HEK293 (cell line): ENCODE data around the gene DLGAP3.
A peak's percentile ranks its signal among the peaks of the same experiment; 100 is the strongest.

Experiments used
- CTCF ChIA-PET: fragments of 350-600 bp; formaldehyde crosslinking; extraction: SDS; loops from one replicate; lab custom pipeline; 2021; ENCODE audit warnings: antibody characterized with exemption; lab: Yijun Ruan, JAX
- POLR2A ChIA-PET: fragments of 300-600 bp; formaldehyde crosslinking; extraction: SDS; loops from one replicate; lab custom pipeline; 2020; ENCODE audit warnings: antibody characterized with exemption, inconsistent platforms; lab: Yijun Ruan, JAX
- H3K27ac ChIP-seq: fragments of 200-500 bp; sonication (Bioruptor generic); 2 replicates; pipeline ENCODE4 v1.5.1; 2014; ENCODE audit warnings: low read depth, low read length, control low read depth, inconsistent platforms; ENCODE audit errors: extremely low read depth
- H3K36me3 ChIP-seq, 2 experiments: fragments of 200-500 bp in 1 of 2; sonication (Bioruptor generic) in 1 of 2; 1 replicate in 1 of 2; 2 replicates in 1 of 2; pipeline ENCODE4 v1.5.1; 2014 to 2017; ENCODE audit warnings: inconsistent platforms in 2 of 2, low read length in 2 of 2; ENCODE audit not compliant: control insufficient read depth in 2 of 2, insufficient read depth in 1 of 2
- H3K4me1 ChIP-seq: fragments of 200-500 bp; sonication (Bioruptor generic); 2 replicates; pipeline ENCODE4 v1.5.1; 2014; ENCODE audit warnings: mild to moderate bottlenecking, low read length, inconsistent platforms; ENCODE audit not compliant: control insufficient read depth, insufficient read depth
- H3K4me3 ChIP-seq: 2 replicates; pipeline ENCODE4 v1.5.1; 2011; ENCODE audit warnings: low read depth, mild to moderate bottlenecking, control low read depth, low read length, moderate library complexity
- H3K9me3 ChIP-seq: fragments of 200-500 bp; sonication (Bioruptor generic); 2 replicates; pipeline ENCODE4 v1.5.1; 2014; ENCODE audit warnings: low read depth, low read length, inconsistent platforms; ENCODE audit not compliant: control insufficient read depth, insufficient read depth
- KLF7 ChIP-seq: fragments of 450-650 bp; formaldehyde crosslinking; IDR thresholded peaks from 2 replicates; pipeline ENCODE4 v1.5.1; 2016; ENCODE audit warnings: missing biosample characterization, missing genetic modification characterization, borderline replicate concordance
- MYNN ChIP-seq: fragments of 450-650 bp; formaldehyde crosslinking; IDR thresholded peaks from 2 replicates; pipeline ENCODE4 v1.5.1; 2016; ENCODE audit warnings: missing biosample characterization, missing genetic modification characterization, borderline replicate concordance
- SCRT1 ChIP-seq: fragments of 450-650 bp; formaldehyde crosslinking; IDR thresholded peaks from 2 replicates; pipeline ENCODE4 v1.5.1; 2016; ENCODE audit warnings: missing biosample characterization, missing genetic modification characterization, borderline replicate concordance
- SCRT2 ChIP-seq: fragments of 450-650 bp; formaldehyde crosslinking; IDR thresholded peaks from 2 replicates; pipeline ENCODE4 v1.5.1; 2016; ENCODE audit warnings: missing biosample characterization, missing genetic modification characterization
- ZBTB1 ChIP-seq: fragments of 450-650 bp; formaldehyde crosslinking; IDR thresholded peaks from 2 replicates; pipeline ENCODE4 v1.5.1; 2016; ENCODE audit warnings: missing biosample characterization, missing genetic modification characterization
- ZBTB17 ChIP-seq: fragments of 450-650 bp; formaldehyde crosslinking; IDR thresholded peaks from 2 replicates; pipeline ENCODE4 v1.5.1; 2016; ENCODE audit warnings: missing biosample characterization, missing genetic modification characterization
- ZNF174 ChIP-seq: fragments of 450-650 bp; formaldehyde crosslinking; IDR thresholded peaks from 2 replicates; pipeline ENCODE4 v1.5.0; 2017; ENCODE audit warnings: missing biosample characterization, mild to moderate bottlenecking, missing genetic modification characterization
- ZNF214 ChIP-seq: fragments of 450-650 bp; formaldehyde crosslinking; IDR thresholded peaks from 2 replicates; pipeline ENCODE4 v1.5.1; 2017; ENCODE audit warnings: missing biosample characterization, mild to moderate bottlenecking, missing genetic modification characterization, borderline replicate concordance
- ZNF221 ChIP-seq: fragments of 450-650 bp; formaldehyde crosslinking; IDR thresholded peaks from 2 replicates; pipeline ENCODE4 v1.5.1; 2017; ENCODE audit warnings: missing biosample characterization, missing genetic modification characterization, borderline replicate concordance
- ZNF266 ChIP-seq: fragments of 450-650 bp; formaldehyde crosslinking; IDR thresholded peaks from 2 replicates; pipeline ENCODE4 v1.5.1; 2016; ENCODE audit warnings: missing biosample characterization, missing genetic modification characterization, low read depth
- ZNF510 ChIP-seq: fragments of 450-650 bp; formaldehyde crosslinking; IDR thresholded peaks from 2 replicates; pipeline ENCODE4 v1.5.1; 2018; ENCODE audit warnings: mild to moderate bottlenecking, missing genetic modification characterization, missing biosample characterization; ENCODE audit not compliant: insufficient replicate concordance
- ZNF544 ChIP-seq: fragments of 450-650 bp; formaldehyde crosslinking; IDR thresholded peaks from 2 replicates; pipeline ENCODE4 v1.5.0; 2017; ENCODE audit warnings: missing biosample characterization, missing genetic modification characterization
- ZNF571 ChIP-seq: fragments of 450-650 bp; formaldehyde crosslinking; IDR thresholded peaks from 2 replicates; pipeline ENCODE4 v1.5.0; 2017; ENCODE audit warnings: missing biosample characterization, missing genetic modification characterization
- ZNF830 ChIP-seq: fragments of 450-650 bp; IDR thresholded peaks from 2 replicates; pipeline ENCODE4 v1.5.0; 2018; ENCODE audit warnings: missing biosample characterization, missing genetic modification characterization, low read depth, mild to moderate bottlenecking, moderate library complexity
- TF ChIP-seq, protein P1 (sequence below): fragments of 450-650 bp; formaldehyde crosslinking; IDR thresholded peaks from 2 replicates; pipeline ENCODE4 v1.5.1; 2016; ENCODE audit warnings: missing biosample characterization, missing genetic modification characterization
- TF ChIP-seq, protein P2 (sequence below): fragments of 450-650 bp; formaldehyde crosslinking; IDR thresholded peaks from 2 replicates; pipeline ENCODE4 v1.5.1; 2016; ENCODE audit warnings: missing biosample characterization, missing genetic modification characterization
- TF ChIP-seq, protein P3 (sequence below): fragments of 450-650 bp; formaldehyde crosslinking; IDR thresholded peaks from 2 replicates; pipeline ENCODE4 v1.5.1; 2016; ENCODE audit warnings: missing biosample characterization, missing genetic modification characterization
- TF ChIP-seq, protein P4 (sequence below): fragments of 450-650 bp; formaldehyde crosslinking; IDR thresholded peaks from 2 replicates; pipeline ENCODE4 v1.5.1; 2016; ENCODE audit warnings: missing biosample characterization, missing genetic modification characterization, borderline replicate concordance
- TF ChIP-seq, protein P5 (sequence below): fragments of 450-650 bp; formaldehyde crosslinking; IDR thresholded peaks from 2 replicates; pipeline ENCODE4 v1.5.1; 2016; ENCODE audit warnings: missing biosample characterization, missing genetic modification characterization
- TF ChIP-seq, protein P6 (sequence below): fragments of 450-650 bp; formaldehyde crosslinking; IDR thresholded peaks from 2 replicates; pipeline ENCODE4 v1.5.1; 2016; ENCODE audit warnings: missing biosample characterization, missing genetic modification characterization

The DLGAP3 gene

DNA sequence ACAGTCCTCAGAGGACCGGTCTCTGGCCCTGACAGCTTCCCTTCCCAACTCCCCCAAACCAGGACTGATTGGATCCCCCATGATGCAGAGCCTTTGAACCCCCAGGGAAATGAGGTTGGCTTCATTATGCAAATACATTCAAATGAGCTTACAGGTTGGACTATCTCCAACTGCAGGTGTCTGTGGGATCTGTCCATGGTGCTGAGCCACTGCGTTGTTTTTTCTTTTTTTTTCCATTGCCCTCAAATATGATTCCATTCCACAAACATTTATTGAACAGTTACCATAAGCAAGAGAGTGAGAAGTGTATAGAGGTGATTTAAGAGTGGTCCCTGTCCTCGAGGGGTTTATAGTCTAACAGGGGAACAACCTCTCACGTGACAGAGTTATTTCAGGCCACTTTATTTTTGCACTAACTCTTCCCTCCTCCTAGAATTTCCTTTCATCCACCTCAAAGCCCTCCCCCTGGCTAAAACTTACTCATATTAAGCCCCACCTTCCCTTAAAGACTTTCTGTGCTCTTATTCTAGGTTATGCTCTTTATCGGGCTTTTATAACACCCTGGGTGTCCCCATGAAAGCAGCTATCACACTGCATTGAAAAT, 21.9 kb downstream of the DLGAP3 start (continued):
- TF ChIP-seq, protein P1, sequence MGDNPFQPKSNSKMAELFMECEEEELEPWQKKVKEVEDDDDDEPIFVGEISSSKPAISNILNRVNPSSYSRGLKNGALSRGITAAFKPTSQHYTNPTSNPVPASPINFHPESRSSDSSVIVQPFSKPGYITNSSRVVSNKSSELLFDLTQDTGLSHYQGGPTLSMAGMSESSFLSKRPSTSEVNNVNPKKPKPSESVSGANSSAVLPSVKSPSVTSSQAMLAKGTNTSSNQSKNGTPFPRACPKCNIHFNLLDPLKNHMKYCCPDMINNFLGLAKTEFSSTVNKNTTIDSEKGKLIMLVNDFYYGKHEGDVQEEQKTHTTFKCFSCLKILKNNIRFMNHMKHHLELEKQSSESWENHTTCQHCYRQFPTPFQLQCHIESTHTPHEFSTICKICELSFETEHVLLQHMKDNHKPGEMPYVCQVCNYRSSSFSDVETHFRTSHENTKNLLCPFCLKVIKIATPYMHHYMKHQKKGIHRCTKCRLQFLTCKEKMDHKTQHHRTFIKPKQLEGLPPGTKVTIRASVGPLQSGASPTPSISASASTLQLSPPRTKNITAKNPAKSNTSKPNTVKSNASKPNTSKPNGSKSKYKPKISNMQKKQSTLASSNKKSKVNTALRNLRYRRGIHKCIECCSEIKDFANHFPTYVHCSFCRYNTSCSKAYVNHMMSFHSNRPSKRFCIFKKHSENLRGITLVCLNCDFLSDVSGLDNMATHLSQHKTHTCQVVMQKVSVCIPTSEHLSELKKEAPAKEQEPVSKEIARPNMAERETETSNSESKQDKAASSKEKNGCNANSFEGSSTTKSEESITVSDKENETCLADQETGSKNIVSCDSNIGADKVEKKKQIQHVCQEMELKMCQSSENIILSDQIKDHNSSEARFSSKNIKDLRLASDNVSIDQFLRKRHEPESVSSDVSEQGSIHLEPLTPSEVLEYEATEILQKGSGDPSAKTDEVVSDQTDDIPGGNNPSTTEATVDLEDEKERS = no peak
- no peak for TF ChIP-seq ZBTB1
- TF ChIP-seq SCRT2 (tag by site-specific recombination) = peak; percentile 26; the same call in 1 of the 2 replicates
- TF ChIP-seq KLF7 (tag by site-specific recombination) = no peak
- TF ChIP-seq ZNF544 (tag by site-specific recombination) = no peak
- TF ChIP-seq, protein P2, sequence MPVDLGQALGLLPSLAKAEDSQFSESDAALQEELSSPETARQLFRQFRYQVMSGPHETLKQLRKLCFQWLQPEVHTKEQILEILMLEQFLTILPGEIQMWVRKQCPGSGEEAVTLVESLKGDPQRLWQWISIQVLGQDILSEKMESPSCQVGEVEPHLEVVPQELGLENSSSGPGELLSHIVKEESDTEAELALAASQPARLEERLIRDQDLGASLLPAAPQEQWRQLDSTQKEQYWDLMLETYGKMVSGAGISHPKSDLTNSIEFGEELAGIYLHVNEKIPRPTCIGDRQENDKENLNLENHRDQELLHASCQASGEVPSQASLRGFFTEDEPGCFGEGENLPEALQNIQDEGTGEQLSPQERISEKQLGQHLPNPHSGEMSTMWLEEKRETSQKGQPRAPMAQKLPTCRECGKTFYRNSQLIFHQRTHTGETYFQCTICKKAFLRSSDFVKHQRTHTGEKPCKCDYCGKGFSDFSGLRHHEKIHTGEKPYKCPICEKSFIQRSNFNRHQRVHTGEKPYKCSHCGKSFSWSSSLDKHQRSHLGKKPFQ (tag by site-specific recombination) = no peak

DNA sequence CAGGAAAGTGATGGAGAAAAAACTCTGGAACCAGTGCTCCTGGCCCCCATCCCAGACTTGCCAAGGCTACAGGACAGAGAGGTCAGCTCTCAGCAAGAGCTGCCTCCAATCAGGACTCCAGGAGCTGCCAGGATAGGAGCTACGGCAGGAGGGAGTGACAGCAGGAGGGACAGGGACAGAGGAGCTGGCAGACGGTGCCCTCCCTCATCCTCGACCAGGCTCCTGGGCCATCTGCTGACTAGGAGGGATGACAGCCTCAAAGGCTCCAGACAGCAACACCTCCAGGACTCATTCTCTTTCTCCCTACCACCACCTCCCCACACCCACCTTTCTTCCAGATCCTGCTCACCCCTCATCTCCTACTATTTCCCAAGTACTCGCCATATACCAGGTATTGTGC, 22.7 kb downstream of the DLGAP3 start:
- CTCF ChIA-PET = interaction anchor here (0.6 kb wide), 1 partner anchor 24 kb away, joined by 3 read pairs; no protein-coding TSS in a partner anchor
- Histone ChIP-seq H3K27ac (no peak overlapping the region), H3K36me3 (no peaks in the 10 kb centered on the region), H3K4me1 (no peaks in the 10 kb centered on the region), H3K9me3 (no peaks in the 10 kb centered on the region), H3K4me3 (no peak overlapping the region)
- POLR2A ChIA-PET = no interaction called here
- TF ChIP-seq ZNF266 (tag by site-specific recombination) (no peak), ZNF174 (tag by site-specific recombination) (no peak), ZNF510 (no peak), ZNF830 (tag by site-specific recombination) (no peak), ZNF214 (tag by site-specific recombination) (no peak), MYNN (tag by site-specific recombination) (no peak), ZNF221 (tag by site-specific recombination) (no peak), ZNF571 (tag by site-specific recombination) (no peak), SCRT1 (no peak), ZBTB17 (no peak)
- TF ChIP-seq, protein P3, sequence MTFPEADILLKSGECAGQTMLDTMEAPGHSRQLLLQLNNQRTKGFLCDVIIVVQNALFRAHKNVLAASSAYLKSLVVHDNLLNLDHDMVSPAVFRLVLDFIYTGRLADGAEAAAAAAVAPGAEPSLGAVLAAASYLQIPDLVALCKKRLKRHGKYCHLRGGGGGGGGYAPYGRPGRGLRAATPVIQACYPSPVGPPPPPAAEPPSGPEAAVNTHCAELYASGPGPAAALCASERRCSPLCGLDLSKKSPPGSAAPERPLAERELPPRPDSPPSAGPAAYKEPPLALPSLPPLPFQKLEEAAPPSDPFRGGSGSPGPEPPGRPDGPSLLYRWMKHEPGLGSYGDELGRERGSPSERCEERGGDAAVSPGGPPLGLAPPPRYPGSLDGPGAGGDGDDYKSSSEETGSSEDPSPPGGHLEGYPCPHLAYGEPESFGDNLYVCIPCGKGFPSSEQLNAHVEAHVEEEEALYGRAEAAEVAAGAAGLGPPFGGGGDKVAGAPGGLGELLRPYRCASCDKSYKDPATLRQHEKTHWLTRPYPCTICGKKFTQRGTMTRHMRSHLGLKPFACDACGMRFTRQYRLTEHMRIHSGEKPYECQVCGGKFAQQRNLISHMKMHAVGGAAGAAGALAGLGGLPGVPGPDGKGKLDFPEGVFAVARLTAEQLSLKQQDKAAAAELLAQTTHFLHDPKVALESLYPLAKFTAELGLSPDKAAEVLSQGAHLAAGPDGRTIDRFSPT (tag by site-specific recombination) = no peak
- TF ChIP-seq, protein P4, sequence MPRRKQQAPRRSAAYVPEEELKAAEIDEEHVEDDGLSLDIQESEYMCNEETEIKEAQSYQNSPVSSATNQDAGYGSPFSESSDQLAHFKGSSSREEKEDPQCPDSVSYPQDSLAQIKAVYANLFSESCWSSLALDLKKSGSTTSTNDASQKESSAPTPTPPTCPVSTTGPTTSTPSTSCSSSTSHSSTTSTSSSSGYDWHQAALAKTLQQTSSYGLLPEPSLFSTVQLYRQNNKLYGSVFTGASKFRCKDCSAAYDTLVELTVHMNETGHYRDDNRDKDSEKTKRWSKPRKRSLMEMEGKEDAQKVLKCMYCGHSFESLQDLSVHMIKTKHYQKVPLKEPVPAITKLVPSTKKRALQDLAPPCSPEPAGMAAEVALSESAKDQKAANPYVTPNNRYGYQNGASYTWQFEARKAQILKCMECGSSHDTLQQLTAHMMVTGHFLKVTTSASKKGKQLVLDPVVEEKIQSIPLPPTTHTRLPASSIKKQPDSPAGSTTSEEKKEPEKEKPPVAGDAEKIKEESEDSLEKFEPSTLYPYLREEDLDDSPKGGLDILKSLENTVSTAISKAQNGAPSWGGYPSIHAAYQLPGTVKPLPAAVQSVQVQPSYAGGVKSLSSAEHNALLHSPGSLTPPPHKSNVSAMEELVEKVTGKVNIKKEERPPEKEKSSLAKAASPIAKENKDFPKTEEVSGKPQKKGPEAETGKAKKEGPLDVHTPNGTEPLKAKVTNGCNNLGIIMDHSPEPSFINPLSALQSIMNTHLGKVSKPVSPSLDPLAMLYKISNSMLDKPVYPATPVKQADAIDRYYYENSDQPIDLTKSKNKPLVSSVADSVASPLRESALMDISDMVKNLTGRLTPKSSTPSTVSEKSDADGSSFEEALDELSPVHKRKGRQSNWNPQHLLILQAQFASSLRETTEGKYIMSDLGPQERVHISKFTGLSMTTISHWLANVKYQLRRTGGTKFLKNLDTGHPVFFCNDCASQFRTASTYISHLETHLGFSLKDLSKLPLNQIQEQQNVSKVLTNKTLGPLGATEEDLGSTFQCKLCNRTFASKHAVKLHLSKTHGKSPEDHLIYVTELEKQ (tag by site-specific recombination) = no peak
- TF ChIP-seq, protein P5, sequence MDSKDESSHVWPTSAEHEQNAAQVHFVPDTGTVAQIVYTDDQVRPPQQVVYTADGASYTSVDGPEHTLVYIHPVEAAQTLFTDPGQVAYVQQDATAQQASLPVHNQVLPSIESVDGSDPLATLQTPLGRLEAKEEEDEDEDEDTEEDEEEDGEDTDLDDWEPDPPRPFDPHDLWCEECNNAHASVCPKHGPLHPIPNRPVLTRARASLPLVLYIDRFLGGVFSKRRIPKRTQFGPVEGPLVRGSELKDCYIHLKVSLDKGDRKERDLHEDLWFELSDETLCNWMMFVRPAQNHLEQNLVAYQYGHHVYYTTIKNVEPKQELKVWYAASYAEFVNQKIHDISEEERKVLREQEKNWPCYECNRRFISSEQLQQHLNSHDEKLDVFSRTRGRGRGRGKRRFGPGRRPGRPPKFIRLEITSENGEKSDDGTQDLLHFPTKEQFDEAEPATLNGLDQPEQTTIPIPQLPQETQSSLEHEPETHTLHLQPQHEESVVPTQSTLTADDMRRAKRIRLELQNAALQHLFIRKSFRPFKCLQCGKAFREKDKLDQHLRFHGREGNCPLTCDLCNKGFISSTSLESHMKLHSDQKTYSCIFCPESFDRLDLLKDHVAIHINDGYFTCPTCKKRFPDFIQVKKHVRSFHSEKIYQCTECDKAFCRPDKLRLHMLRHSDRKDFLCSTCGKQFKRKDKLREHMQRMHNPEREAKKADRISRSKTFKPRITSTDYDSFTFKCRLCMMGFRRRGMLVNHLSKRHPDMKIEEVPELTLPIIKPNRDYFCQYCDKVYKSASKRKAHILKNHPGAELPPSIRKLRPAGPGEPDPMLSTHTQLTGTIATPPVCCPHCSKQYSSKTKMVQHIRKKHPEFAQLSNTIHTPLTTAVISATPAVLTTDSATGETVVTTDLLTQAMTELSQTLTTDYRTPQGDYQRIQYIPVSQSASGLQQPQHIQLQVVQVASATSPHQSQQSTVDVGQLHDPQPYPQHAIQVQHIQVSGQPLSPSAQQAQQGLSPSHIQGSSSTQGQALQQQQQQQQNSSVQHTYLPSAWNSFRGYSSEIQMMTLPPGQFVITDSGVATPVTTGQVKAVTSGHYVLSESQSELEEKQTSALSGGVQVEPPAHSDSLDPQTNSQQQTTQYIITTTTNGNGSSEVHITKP (tag by site-specific recombination) = no peak
- TF ChIP-seq, protein P6, sequence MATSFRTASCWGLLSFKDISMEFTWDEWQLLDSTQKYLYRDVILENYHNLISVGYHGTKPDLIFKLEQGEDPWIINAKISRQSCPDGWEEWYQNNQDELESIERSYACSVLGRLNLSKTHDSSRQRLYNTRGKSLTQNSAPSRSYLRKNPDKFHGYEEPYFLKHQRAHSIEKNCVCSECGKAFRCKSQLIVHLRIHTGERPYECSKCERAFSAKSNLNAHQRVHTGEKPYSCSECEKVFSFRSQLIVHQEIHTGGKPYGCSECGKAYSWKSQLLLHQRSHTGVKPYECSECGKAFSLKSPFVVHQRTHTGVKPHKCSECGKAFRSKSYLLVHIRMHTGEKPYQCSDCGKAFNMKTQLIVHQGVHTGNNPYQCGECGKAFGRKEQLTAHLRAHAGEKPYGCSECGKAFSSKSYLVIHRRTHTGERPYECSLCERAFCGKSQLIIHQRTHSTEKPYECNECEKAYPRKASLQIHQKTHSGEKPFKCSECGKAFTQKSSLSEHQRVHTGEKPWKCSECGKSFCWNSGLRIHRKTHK (tag by site-specific recombination) = no peak
